ENCODE measurements around the gene IL21. TPM values are rescaled to one million over a fixed set of nuclear protein-coding genes. Genes with fewer than 3 reads are reported as not detected.

The IL21 gene
- total RNA-seq, 4 donors from 2014 or later = not detected

- 80 to 86% methylated on average over 9 of the region's 9 CpGs for WGBS, 2 donors
- no peak for DNase-seq
- intact Hi-C loops (cut with DNase I) = no loop called here
- Histone ChIP-seq H3K27ac (no peak overlapping the region), H3K4me1 (peaks cover 6 to 18% of the 10 kb centered on the region in 2 donors), H3K4me3 (replicated peaks in 1 of 3) (no peak overlapping the region), H3K27me3 (no peaks in the 10 kb centered on the region), H3K9me3 (no peaks in the 10 kb centered on the region), H3K36me3 (no peaks in the 10 kb centered on the region)
- no peak for TF ChIP-seq POLR2A (IDR thresholded peaks at IDR 0.05)
- no peak for TF ChIP-seq CTCF (IDR thresholded peaks at IDR 0.05)
Measured at GRCh38 chr4:122663814-122664610, 43.1 kb upstream of the IL21 start.

- TF ChIP-seq CTCF (IDR thresholded peaks at IDR 0.05) = no peak
- no peak for TF ChIP-seq POLR2A (IDR thresholded peaks at IDR 0.05)
- Histone ChIP-seq H3K4me3 (replicated peaks in 1 of 3) (no peak overlapping the region), H3K36me3 (no peaks in the 10 kb centered on the region), H3K27ac (no peak overlapping the region), H3K27me3 (no peaks in the 10 kb centered on the region), H3K4me1 (peaks cover 6 to 18% of the 10 kb centered on the region in 2 donors), H3K9me3 (no peaks in the 10 kb centered on the region)
- no peak for DNase-seq
- 38 to 52% methylated on average over 1 of the region's 1 CpG for WGBS, 2 donors
- intact Hi-C loops (cut with DNase I) = no loop called here
Measured at GRCh38 chr4:122663291-122663690, 42.4 kb upstream of the IL21 start.

- 75 to 84% methylated on average over 2 of the region's 2 CpGs for WGBS, 2 donors
- no peaks in the 10 kb centered on the region for H3K36me3 ChIP-seq
- no peak overlapping the region for H3K27ac ChIP-seq
- H3K4me1 ChIP-seq = peaks cover 6 to 18% of the 10 kb centered on the region in 2 donors
- H3K4me3 ChIP-seq (replicated peaks in 1 of 3) = no peak overlapping the region
- H3K9me3 ChIP-seq = no peaks in the 10 kb centered on the region
- TF ChIP-seq CTCF (IDR thresholded peaks at IDR 0.05) (no peak), POLR2A (IDR thresholded peaks at IDR 0.05) (no peak)
- no peak for DNase-seq
- no peaks in the 10 kb centered on the region for H3K27me3 ChIP-seq
- intact Hi-C loops (cut with DNase I) = no loop called here
Measured at GRCh38 chr4:122662701-122663100, 41.8 kb upstream of the IL21 start.

- DNase-seq = no peak
- 74 to 75% methylated on average over 4 of the region's 4 CpGs for WGBS, 2 donors
- Histone ChIP-seq H3K36me3 (no peaks in the 10 kb centered on the region), H3K9me3 (no peaks in the 10 kb centered on the region), H3K4me1 (peaks cover 6 to 16% of the 10 kb centered on the region in 2 donors), H3K27me3 (no peaks in the 10 kb centered on the region), H3K4me3 (replicated peaks in 1 of 3) (no peak overlapping the region), H3K27ac (no peak overlapping the region)
- intact Hi-C loops (cut with DNase I) = no loop called here
- TF ChIP-seq CTCF (IDR thresholded peaks at IDR 0.05) = no peak
- TF ChIP-seq POLR2A (IDR thresholded peaks at IDR 0.05) = no peak
Measured at GRCh38 chr4:122661176-122662160, 40.6 kb upstream of the IL21 start.
